Right ventricle myocardium inferior (tissue), 1 donor: ENCODE results near the gene LCOR. TPM values are rescaled to one million over a fixed set of nuclear protein-coding genes. Genes with fewer than 3 reads are reported as not detected.
"Not testable (repeated sequence)": the region's sequence is repeated elsewhere in the genome, so short reads cannot be mapped to it uniquely, and the experiment has no call there.

Experiments used
- ATAC-seq: fragments of 200-7000 bp; cut with Tn5 transposase; one replicate; pipeline ENCODE4 v1.9.1; 2020; ENCODE audit warnings: mild to moderate bottlenecking, moderate library complexity
- DNase-seq: peaks from one replicate; pipeline ENCODE4 v3.0.0; 2021; ENCODE audit errors: missing footprints
- intact Hi-C: fragments of 100-400 bp; cut with DNase I; formaldehyde crosslinking; loops from one replicate; pipeline ENCODE4 v1.11.0; 2022
- total RNA-seq: library from RNA; stranded (reverse); fragmentation: NEBNext Ultra II Directional; extraction: Animal tissue kit (Norgen Biotek cat#: 25700); gene quantifications from one replicate; pipeline ENCODE4 v1.2.1, GENCODE V29; 2021
- donor health status: DM: no; HTN: yes; CAD: no; lungs with severe emphysema.

LCOR gene
- total RNA-seq, 1 donor from 2014 or later = 21.7 TPM

DNA sequence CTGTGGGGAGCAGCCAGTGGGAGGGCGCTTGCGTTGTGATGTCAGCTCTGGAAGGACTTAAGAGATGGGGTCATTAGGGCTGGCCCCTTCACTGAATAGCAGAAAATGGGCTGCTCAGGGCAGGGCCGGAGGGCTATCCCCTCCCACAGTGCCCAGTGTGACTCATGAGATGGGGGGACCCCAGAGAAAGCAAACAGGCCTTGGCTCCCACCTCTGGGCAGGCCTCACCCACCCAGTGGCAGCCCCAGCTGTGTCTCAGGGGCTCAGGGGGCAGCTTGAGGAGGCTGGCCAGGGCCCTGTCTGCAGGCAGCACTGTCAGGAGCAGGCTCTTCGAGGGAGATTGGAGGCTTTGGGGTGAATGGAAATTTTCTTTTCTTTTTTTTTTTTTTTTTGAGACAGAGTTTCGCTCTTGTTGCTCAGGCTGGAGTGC is 185.4 kb downstream of the LCOR start:
- intact Hi-C loops = no loop called here
- ATAC-seq (no peak), DNase-seq (no peak)

DNA sequence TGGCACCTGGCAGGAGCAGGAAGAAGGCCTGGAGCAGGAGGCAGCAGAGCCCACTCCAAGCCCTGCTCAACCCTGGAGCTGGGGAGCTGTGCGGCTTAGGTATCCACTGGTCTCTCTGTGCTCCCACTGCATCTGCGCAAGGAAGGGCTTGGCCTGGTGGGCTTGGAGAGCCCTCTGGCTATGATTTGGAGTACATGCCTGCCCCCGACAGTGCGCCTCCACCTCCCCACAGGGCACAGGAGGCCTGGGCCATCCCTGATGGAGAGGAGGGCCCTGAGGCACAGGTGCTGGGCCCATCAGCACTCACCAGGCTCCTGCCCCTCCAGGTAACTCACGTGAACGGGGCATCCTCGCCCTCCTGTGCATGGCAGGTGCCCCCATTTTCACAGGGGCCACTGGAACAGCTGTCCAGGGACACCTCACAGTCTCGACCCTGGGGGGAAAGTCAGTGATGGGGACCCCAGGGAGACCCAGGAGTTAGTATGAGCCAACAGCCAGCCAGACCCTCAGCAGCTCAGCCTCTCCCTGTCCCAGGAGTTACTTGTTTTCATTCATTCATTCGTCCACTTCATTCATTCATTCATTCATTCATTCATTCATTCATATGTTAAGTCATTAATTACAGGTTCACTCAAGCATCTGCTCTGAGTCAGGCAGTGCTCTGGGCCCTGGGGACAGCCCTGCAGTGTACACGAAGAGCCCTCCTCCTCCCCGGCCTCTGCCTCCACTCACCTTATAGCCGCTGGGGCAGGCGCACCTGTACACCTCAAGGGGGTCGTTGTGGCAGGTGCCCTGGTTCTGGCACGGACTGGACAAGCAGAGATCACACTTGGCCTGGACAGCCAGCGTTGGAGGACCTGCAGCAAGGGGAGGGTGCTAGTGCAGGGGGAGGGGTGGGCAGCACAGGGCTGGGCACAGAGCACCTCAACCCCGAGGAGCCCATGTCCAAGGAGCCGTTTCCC is 186.4 kb downstream of the LCOR start:
- intact Hi-C loops = no loop called here
- ATAC-seq = no peak
- no peak for DNase-seq

- DNase-seq (no peak), ATAC-seq (no peak)
- intact Hi-C loops = no loop called here
These were observed 187.2 kb downstream of the LCOR start for GRCh38 chr10:97019213-97019844.

DNA sequence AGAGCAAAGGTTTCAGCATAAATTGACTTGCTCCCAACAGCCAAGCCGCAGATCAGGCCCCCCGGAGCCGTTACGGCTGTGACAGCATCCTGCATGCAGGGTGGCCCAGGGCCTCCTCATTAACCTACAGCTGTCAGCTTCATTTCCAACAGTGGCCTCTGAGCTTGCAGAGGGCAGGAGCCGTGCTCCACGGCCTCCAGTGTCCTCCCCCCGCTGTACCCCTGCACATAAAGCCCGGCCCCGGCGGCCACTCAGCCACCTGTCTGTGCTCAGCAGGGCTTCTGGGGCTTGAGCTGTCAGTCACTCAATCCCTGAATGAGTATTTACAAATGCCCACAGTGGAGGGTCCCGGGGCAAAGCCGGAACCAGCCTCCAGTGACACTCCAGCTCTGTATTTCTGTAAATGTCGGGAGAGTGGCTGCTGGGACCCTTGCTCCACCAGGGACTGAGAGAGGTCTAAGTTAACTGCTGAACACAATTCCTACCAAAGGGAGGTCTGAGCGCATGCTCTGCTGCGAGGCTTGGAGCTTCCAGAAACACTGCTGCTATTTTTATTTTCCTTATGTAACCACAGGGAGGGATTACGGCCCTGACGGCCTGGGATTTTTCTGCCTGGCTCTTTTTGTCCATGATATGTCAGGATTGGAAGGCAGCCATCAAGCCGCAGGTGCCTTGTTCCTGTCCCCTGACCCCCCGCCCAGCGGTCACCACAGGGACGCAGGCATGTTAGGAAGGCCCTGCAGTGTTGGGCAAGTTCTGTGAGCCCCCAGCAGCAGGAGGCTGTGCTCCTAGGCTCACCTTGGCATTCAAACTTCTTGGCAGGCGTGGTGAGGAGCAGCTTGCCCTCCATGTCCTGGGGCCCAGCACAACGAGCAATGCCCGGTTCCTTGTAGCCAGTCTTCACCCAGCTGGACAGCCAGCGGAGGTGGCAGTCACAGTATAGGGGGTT is 188.6 kb downstream of the LCOR start:
- intact Hi-C loops = loop anchor here (5.0 to 10.0 kb wide), 3 partner anchors 108 to 646 kb away; no protein-coding TSS in a partner anchor
- ATAC-seq = peak; percentile 86
- peak; percentile 78 for DNase-seq

DNA sequence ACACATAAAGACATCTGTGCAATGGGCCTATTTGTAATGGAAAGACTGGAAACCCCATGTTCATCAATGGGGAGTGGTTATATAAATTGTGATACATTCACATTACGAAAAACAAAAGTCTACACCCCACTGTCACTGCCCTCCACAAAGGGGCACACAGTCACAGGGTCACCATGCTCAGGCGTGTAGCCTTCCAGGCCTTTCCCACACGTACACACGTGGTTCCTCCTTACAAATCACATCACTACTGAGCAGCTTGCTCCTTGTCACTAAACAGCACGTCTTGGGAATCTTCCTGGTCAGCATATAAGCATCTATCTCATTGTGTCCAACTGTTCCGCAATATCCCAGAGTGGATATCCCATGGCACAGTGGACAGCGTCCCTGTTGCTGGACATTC is 190.5 kb downstream of the LCOR start:
- ATAC-seq (no peak), DNase-seq (no peak)
- intact Hi-C loops = loop anchor here (5.0 to 10.0 kb wide), 3 partner anchors 110 to 648 kb away; no protein-coding TSS in a partner anchor

DNA sequence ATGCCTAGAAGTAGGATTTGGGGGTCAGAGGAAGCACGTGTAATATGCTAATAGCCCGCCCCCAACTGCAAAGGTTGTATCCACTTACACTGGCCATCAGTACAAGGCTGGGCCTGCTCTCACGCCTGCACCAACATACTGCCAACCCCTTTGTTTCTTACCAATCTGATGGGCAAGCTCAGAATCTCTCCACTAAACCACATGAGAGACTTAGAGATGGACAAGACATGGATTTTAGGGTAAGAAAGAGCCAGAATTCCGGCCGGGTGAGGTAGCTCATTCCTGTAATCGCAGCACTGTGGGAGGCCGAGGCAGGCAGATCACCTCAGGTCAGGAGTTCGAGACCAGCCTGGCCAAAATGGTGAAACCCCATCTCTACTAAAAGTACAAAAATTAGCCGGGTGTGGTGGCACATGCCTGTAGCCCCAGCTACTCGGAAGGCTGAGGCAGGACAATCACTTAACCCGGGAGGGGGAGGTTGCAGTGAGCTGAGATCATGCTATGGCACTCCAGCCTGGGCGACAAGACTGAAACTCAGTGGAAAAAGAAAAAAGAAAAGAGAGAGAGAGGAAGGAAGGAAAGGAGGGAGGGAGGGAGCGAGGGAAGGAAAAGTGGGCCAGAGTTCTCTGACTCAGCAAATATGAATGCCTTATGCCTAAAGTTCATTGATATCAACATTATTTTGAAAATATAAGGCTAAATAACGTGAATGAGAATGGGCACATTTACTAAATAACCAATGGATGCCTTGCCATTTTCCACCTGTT is 191.5 kb downstream of the LCOR start:
- intact Hi-C loops = loop anchor here (2.0 to 10.0 kb wide), 5 partner anchors 111 to 649 kb away; partner anchors contain the start of gene LCOR
- ATAC-seq (no peak), DNase-seq (no peak)

GRCh38 chr10:97024168-97025073 is 192.3 kb downstream of the LCOR start:
- ATAC-seq (peak; percentile 22), DNase-seq (no peak)
- intact Hi-C loops = loop anchor here (2.0 to 10.0 kb wide), 5 partner anchors 112 to 650 kb away; partner anchors contain the start of gene LCOR

DNA sequence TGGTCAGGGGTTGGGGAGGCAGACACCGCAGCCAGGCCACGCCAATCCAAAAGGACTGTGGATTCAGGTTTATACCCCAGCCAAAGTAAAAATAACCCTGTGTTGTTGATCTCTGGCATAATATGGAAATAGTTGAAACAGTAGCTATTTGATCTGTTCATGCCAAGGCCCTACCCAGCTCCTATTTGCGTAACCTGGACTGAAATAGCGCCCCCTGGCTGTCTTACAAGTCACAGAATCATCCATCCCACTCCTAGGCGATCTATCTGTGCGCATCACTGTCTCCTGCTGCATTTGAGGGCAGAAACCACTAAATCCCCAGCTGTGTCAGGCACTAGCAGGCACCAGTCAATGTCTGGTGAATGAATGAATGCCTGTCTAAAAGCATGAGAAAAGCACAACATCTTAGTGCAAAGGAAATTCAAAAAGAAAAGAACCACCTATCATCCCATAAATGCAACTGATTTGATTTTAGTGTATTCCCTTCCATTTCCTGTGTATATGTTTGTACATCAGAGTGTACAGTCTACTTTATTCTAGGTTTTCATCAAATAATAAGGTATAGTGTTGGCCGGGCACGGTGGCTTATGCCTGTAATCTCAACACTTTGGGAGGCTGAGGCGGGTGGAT is 193.6 kb downstream of the LCOR start:
- intact Hi-C loops = loop anchor here (2.0 to 10.0 kb wide), 4 partner anchors 193 to 651 kb away; partner anchors contain the start of gene LCOR
- ATAC-seq (peak; percentile 41), DNase-seq (no peak)

DNA sequence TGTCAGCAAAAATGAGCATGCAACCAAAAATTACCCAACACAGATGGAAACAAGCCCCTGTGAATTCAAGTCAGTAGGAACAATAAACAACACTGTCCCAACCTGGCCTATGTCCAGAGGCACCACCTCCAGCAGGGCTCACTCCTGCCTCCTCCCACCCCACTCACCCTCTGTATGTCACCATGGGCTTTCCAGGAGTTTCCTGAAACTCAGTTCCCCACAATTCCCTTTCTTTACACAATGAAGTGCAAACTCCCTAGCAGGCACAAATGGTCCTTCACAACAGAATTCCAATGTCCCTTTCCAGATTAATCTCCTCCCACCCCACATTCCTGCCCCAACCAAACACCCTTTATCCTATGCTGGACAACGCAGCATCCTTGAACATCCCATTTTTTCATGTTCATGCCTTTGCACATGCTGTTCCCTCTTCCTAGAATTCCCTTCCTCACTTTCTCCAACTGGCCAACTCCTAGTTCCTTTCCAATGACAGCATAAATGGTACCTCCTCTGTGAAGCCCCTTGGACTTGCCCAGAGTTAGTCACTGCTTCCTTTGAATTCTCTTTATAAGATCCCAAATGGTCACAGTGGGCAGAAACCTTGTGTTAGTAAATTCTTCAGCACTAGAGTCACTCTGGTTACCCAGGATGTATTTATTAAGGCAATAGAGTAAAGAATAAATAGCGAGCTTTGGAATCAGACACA is 196.2 kb downstream of the LCOR start:
- no peak for DNase-seq
- intact Hi-C loops = loop anchor here (10.0 kb wide), 2 partner anchors 383 to 653 kb away; no protein-coding TSS in a partner anchor
- no peak for ATAC-seq

DNA sequence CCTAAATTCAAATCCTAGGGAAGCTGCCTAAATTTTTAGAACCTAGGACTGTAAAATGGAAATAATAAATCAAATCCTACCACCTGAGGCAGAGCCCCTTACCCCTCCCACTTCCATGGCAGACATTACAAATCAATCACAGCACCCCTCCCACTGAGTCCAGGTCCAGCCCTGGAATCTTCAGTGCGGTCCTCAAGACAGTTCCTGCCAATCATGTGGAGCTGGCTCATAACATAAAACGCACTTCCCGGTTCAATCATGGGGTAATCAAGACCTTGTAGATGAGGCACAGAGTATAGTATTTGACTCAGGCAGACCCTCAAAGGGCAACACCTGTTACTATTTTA is 196.7 kb downstream of the LCOR start:
- intact Hi-C loops = loop anchor here (10.0 kb wide), 2 partner anchors 384 to 654 kb away; no protein-coding TSS in a partner anchor
- DNase-seq (no peak), ATAC-seq (no peak)

- DNase-seq (no peak), ATAC-seq (no peak)
- intact Hi-C loops = loop anchor here (10.0 kb wide), 2 partner anchors 384 to 654 kb away; no protein-coding TSS in a partner anchor
These were observed 197.2 kb downstream of the LCOR start for GRCh38 chr10:97029271-97029670.

GRCh38 chr10:97030894-97031293 is 198.8 kb downstream of the LCOR start:
- intact Hi-C loops = no loop called here
- ATAC-seq = no peak
- no peak for DNase-seq

DNA sequence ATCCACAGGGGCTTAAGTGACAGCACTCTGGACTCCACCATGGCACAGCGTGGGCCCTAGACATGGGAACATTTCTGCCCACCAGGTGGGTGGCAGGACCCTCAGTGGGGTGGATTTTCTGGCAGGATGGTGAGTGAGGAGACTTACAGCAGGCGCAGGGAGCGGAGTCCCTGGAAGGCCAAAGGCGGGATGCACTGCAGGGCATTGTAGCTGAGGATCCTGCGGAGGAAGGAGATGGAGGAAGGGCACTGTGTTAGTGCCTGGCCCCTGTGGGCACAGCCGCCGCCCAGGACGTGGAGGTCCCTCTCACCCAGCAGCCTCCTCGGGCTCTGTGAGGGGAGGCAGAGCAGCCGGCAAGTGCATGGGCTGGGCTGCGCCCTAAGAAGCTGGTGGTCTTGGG is 199.4 kb downstream of the LCOR start:
- ATAC-seq = peak; percentile 7
- intact Hi-C loops = no loop called here
- no peak for DNase-seq

DNA sequence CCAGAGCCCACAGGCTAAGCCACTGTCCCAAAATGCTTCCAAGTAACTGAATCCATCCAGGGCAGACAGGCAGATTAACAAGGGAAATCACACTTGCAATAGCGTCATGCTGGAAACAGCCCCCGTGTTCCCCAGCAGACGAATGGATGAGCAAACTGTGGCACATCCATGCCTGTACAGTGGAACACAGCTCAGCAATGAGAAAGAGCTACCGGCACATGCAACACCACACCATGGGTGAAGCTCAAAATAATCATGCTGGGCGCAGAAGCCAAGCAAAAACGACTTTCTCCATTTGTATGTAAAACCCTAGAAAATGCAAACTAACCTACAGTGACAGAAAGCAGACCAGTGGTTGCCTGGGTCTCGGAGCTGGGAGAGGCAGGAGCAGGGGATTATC is 200.5 kb downstream of the LCOR start:
- ATAC-seq (no peak), DNase-seq (no peak)
- intact Hi-C loops = no loop called here

DNA sequence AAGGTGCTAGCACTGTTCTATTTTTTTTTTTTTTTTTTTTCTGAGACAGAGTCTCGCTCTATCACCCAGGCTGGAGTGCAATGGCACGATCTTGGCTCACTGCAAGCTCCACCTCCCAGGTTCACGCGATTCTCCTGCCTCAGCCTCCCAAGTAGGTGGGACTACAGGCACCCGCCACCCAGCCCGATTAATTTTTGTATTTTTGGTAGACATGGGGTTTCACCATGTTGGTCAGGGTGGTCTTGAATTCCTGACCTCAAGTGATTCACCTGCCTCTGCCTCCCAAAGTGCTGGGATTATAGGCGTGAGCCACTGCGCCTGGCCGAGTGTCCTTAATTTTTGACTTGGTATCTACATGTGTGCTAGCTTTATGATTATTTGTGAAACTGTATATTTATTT is 201.7 kb downstream of the LCOR start:
- intact Hi-C loops, DNase-seq, ATAC-seq: not testable (repeated sequence)

GRCh38 chr10:97034301-97034700 is 202.2 kb downstream of the LCOR start:
- intact Hi-C loops = no loop called here
- ATAC-seq = no peak
- DNase-seq = no peak
